HepG2 (cell line): ENCODE results near the gene TRIO. TPM values are rescaled to one million over a fixed set of nuclear protein-coding genes. Genes with fewer than 3 reads are reported as not detected.

Experiments
- ATAC-seq: fragments of 200-7000 bp; cut with Tn5 transposase; 3 replicates; pipeline ENCODE4 v1.9.1; 2020; ENCODE audit warnings: mild to moderate bottlenecking, moderate library complexity
- BruUV-seq: library from RNA; stranded (reverse); fragments of 400-500 nt; replicated peaks from 2 replicates; lab custom pipeline; 2021; lab: Mats Ljungman, UMichigan
- CTCF ChIA-PET: fragments of 300-600 bp; formaldehyde crosslinking; extraction: SDS; loops from one replicate; lab custom pipeline; 2021; ENCODE audit warnings: low total read pairs, inconsistent platforms, low intra/inter-chr PET ratio; lab: Yijun Ruan, JAX
- POLR2A ChIA-PET: fragments of 350-600 bp; sonication (Branson Sonifier 250); formaldehyde crosslinking; loops from one replicate; lab custom pipeline; 2020; ENCODE audit warnings: antibody characterized with exemption, inconsistent platforms; lab: Yijun Ruan, JAX
- DNase-seq: peaks from one replicate; pipeline ENCODE4 v3.0.0-alpha.2; 2015; ENCODE audit warnings: low spot score
- FAIRE-seq: peaks from 3 replicates; lab custom pipeline; 2011; peaks lifted over from hg19 to GRCh38; lab: Jason Lieb, UNC
- H2AFZ ChIP-seq: one replicate; pipeline ENCODE4 v1.6.1; 2011; ENCODE audit warnings: low read length, inconsistent platforms
- H3K27ac ChIP-seq: fragments of 300-600 bp; 3 replicates; pipeline ENCODE4 v1.8.0; 2011; ENCODE audit warnings: mixed run types, mild to moderate bottlenecking, mixed read lengths, low read length, inconsistent platforms; ENCODE audit not compliant: insufficient read depth; ENCODE audit errors: extremely low read length
- H3K27me3 ChIP-seq, 2 experiments: fragments of 200-600 bp in 1 of 2; 2 replicates in 1 of 2; 3 replicates in 1 of 2; pipeline versions ENCODE4 v1.6.0 to v1.8.0; 2011; ENCODE audit warnings: low read length in 2 of 2, mild to moderate bottlenecking in 2 of 2, moderate library complexity in 2 of 2, inconsistent platforms in 1 of 2; ENCODE audit not compliant: insufficient read depth in 2 of 2, control insufficient read depth in 1 of 2
- H3K36me3 ChIP-seq, 2 experiments: fragments of 200-600 bp in 1 of 2; replicated peaks in 1 of 2; 2 replicates in 1 of 2; 3 replicates in 1 of 2; pipeline versions ENCODE4 v1.5.1 to v1.8.0; 2011; ENCODE audit warnings: low read length in 2 of 2, inconsistent platforms in 1 of 2; ENCODE audit not compliant: insufficient read depth in 2 of 2, control insufficient read depth in 1 of 2
- H3K4me1 ChIP-seq: 2 replicates; pipeline ENCODE4 v1.5.1; 2012; ENCODE audit warnings: low read length, inconsistent platforms; ENCODE audit not compliant: insufficient read depth
- H3K4me2 ChIP-seq: 2 replicates; pipeline ENCODE4 v1.6.0; 2011; ENCODE audit warnings: low read depth, low read length, inconsistent platforms
- H3K4me3 ChIP-seq, 3 experiments: fragments of 200-600 bp in 1 of 3; sonication (generic), shearing (Covaris generic) in 1 of 3; replicated peaks in 1 of 3; 2 replicates each; pipeline ENCODE4 v1.5.1; 2011 to 2016; ENCODE audit warnings: low read length in 3 of 3, inconsistent platforms in 2 of 3, low read depth in 2 of 3, mild to moderate bottlenecking in 2 of 3, control low read depth in 1 of 3, mixed read lengths in 1 of 3; ENCODE audit not compliant: insufficient read depth in 1 of 3
- H3K79me2 ChIP-seq: one replicate; pipeline ENCODE4 v1.6.1; 2011; ENCODE audit warnings: low read length, inconsistent platforms; ENCODE audit not compliant: insufficient read depth
- H3K9ac ChIP-seq: 2 replicates; pipeline ENCODE4 v1.6.0; 2011; ENCODE audit warnings: mild to moderate bottlenecking, low read depth, low read length, inconsistent platforms; ENCODE audit not compliant: insufficient read depth
- H3K9me3 ChIP-seq: 2 replicates; pipeline ENCODE4 v1.5.1; 2012; ENCODE audit warnings: mild to moderate bottlenecking, low read length
- H4K20me1 ChIP-seq: 2 replicates; pipeline ENCODE4 v1.6.0; 2011; ENCODE audit warnings: inconsistent platforms, mild to moderate bottlenecking, low read length, moderate library complexity; ENCODE audit not compliant: insufficient read depth
- CBFB ChIP-seq: sonication (generic); formaldehyde crosslinking; IDR thresholded peaks from 2 replicates; pipeline ENCODE4 v1.4.0; 2020; ENCODE audit warnings: missing genetic modification reagents
- HMGXB4 ChIP-seq, 2 experiments: sonication (generic) in 1 of 2; formaldehyde crosslinking in 1 of 2; IDR thresholded peaks; 2 replicates each; pipeline versions ENCODE4 v1.4.0 to v1.6.1; 2018 to 2020; ENCODE audit warnings: missing genetic modification reagents in 2 of 2, borderline replicate concordance in 1 of 2, low read depth in 1 of 2, mild to moderate bottlenecking in 1 of 2, missing biosample characterization in 1 of 2
- KDM2A ChIP-seq: sonication (generic); formaldehyde crosslinking; IDR thresholded peaks from 2 replicates; pipeline ENCODE4 v1.4.0; 2020; ENCODE audit warnings: low read depth, missing genetic modification reagents, borderline replicate concordance
- NFIB ChIP-seq: sonication (generic); formaldehyde crosslinking; IDR thresholded peaks from 2 replicates; pipeline ENCODE4 v1.9.0; 2021; ENCODE audit warnings: missing genetic modification reagents, mild to moderate bottlenecking, borderline replicate concordance
- POGK ChIP-seq: sonication (generic); formaldehyde crosslinking; conservative IDR thresholded peaks from 2 replicates; pipeline ENCODE4 v1.8.0; 2022; ENCODE audit warnings: mild to moderate bottlenecking, moderate library complexity, missing genetic modification reagents
- PREB ChIP-seq: sonication (generic); formaldehyde crosslinking; IDR thresholded peaks from 2 replicates; pipeline ENCODE4 v1.4.0; 2020; ENCODE audit warnings: missing genetic modification reagents
- RARG ChIP-seq: sonication (generic); formaldehyde crosslinking; IDR thresholded peaks from 2 replicates; pipeline ENCODE4 v1.4.0; 2020; ENCODE audit warnings: low read depth, mild to moderate bottlenecking, missing genetic modification reagents
- SIN3B ChIP-seq: fragments of 150-350 bp; IDR thresholded peaks from 2 replicates; pipeline ENCODE4 v1.6.1; 2014; ENCODE audit warnings: low read length
- ZNF367 ChIP-seq: sonication (generic); formaldehyde crosslinking; IDR thresholded peaks from 2 replicates; pipeline ENCODE4 v1.4.0; 2020; ENCODE audit warnings: missing genetic modification reagents, borderline replicate concordance
- ZNF614 ChIP-seq: IDR thresholded peaks from 2 replicates; pipeline ENCODE4 v1.6.1; 2018; ENCODE audit warnings: missing biosample characterization, missing genetic modification reagents, inconsistent platforms, borderline replicate concordance
- ZNF773 ChIP-seq: sonication (generic); formaldehyde crosslinking; IDR thresholded peaks from 2 replicates; pipeline ENCODE4 v1.4.0; 2020; ENCODE audit warnings: missing genetic modification reagents, borderline replicate concordance
- WGBS: methylation state at CpG from one replicate; pipeline ENCODE4 v1.1.6; 2017; ENCODE audit warnings: low lambda C conversion rate; 5-methylcytosine and 5-hydroxymethylcytosine counted together
- in situ Hi-C: cut with HindIII; loops from 2 replicates; pipeline ENCODE4 v1.10.0; 2017; ENCODE audit warnings: low pct_unique_long_range_greater_than_20kb; ENCODE audit not compliant: extremely low pct_ligation_motif_present
- intact Hi-C: fragments of 100-400 bp; cut with micrococcal nuclease; formaldehyde crosslinking; loops from one replicate; pipeline ENCODE4 v1.10.0; 2022; ENCODE audit not compliant: unreplicated experiment
- polyA plus RNA-seq, 8 experiments: library from polyadenylated mRNA; depleted of rRNA in 3 of 8; stranded (reverse) in 7 of 8; unstranded in 1 of 8; fragments of >200 nt; fragmentation: Illumina TruSeq in 4 of 8; extraction: Trizol in 4 of 8; gene quantifications; 2 replicates each; pipeline versions ENCODE4 v1.2.1 to v1.2.3, GENCODE V29; 2011 to 2016; ENCODE audit warnings: low read depth in 4 of 8, missing spikeins in 1 of 8, mixed read lengths in 1 of 8; ENCODE audit not compliant: insufficient read depth in 1 of 8
- total RNA-seq, 5 experiments: library from RNA; depleted of rRNA; stranded (reverse); fragments of >200 nt; fragmentation: Illumina TruSeq; extraction: Trizol; gene quantifications; 2 replicates each; pipeline ENCODE4 v1.2.3, GENCODE V29; 2016; ENCODE audit warnings: low read depth in 1 of 5

Gene TRIO
- total and polyA plus RNA-seq, 2 of the 13 experiments (the other 11 are each of a cell fraction or from before 2014, with no cell fraction given), result 45.2 to 45.9 TPM

GRCh38 chr5:14242871-14243383, 99.8 kb downstream of the TRIO start (continued):
- TF ChIP-seq PREB (no peak), HMGXB4 (CRISPR knock-in tag; IDR thresholded peaks at IDR 0.05; ENCODE audit: borderline replicate concordance in 1 of 2, low read depth in 1 of 2) (no peak), POGK (CRISPR knock-in tag) (no peak), KDM2A (no peak), SIN3B (no peak)

- BruUV-seq, result no TSS peak
- ATAC-seq (no peak), DNase-seq (no peak), FAIRE-seq (no peak)
- Histone ChIP-seq H3K27ac (no peak overlapping the region), H3K4me3 (no peak overlapping the region), H3K36me3 (no peaks in the 10 kb centered on the region), H2AFZ (no peak overlapping the region), H4K20me1 (peaks cover 32% of the 10 kb centered on the region), H3K4me1 (no peaks in the 10 kb centered on the region), H3K4me2 (no peak overlapping the region), H3K27me3 (no peaks in the 10 kb centered on the region), H3K79me2 (peaks cover 92% of the 10 kb centered on the region), H3K9me3 (no peaks in the 10 kb centered on the region), H3K9ac (no peak overlapping the region)
- CTCF ChIA-PET, result no interaction called here
- no peak for TF ChIP-seq CBFB (CRISPR knock-in tag)
- TF ChIP-seq RARG, result no peak
- no peak for TF ChIP-seq ZNF773 (CRISPR knock-in tag)
- TF ChIP-seq ZNF367 (CRISPR knock-in tag), result no peak
- TF ChIP-seq NFIB (CRISPR knock-in tag), result no peak
- TF ChIP-seq ZNF614 (CRISPR knock-in tag), result no peak
- WGBS, result 98% methylated on average over 5 of the region's 5 CpGs
- in situ Hi-C loops, result no loop called here
- intact Hi-C loops, result no loop called here
- POLR2A ChIA-PET, result no interaction called here
These were observed 100.6 kb downstream of the TRIO start for GRCh38 chr5:14243766-14244165.
